Jurkat, Clone E6-1 (cell line): ENCODE results near the gene ANKUB1.

ENCODE experiments used
- DNase-seq: peaks from one replicate; pipeline ENCODE4 v3.0.0-alpha.2; 2011; ENCODE audit warnings: low read depth, low spot score
- H3K4me3 ChIP-seq: 2 replicates; pipeline ENCODE4 v1.5.1; 2011; ENCODE audit warnings: mild to moderate bottlenecking, low read length, control low read depth, moderate library complexity

The ANKUB1 gene

GRCh38 chr3:149770246-149770645, 22.1 kb downstream of the ANKUB1 start:
- DNase-seq = no peak
- H3K4me3 ChIP-seq = no peak overlapping the region

DNA sequence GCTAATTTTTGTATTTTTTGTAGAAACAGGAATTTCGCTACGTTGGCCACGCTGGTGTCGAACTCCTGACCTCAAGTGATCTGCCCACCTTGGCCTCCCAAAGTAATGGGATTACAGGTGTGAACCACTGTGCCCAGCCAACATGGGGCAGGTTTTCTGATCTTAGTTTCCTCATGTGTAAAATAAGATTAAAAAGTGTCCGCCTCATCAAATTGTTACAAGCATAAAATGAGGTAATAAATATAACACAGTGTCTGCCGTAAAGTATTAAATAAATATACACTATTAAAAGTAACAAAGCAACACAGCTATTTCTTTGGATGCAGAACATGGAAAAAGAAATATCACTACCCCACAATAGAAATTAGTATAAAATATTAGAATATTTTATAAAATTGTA, 23.6 kb downstream of the ANKUB1 start:
- H3K4me3 ChIP-seq = no peak overlapping the region
- no peak for DNase-seq

DNA sequence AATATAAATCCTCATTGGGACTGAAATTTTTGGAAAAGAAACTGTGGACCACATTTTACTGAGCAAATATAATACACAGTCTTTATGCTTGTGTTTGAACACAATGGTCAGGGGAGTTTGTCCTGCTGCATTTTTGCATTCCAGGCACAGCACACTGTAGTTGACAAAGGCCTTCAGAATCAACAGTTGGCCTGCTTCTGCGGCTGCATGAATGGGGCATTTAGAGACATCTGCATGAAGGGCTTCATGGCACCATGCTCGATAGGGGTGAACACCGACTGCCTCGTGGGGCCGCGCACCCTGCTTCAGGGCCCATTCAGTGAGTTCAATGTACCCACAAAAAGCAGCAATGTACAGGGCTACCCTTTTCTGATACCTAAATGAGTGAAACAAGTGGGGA, 24.6 kb downstream of the ANKUB1 start:
- DNase-seq = no peak
- H3K4me3 ChIP-seq = no peak overlapping the region

GRCh38 chr3:149765762-149766334, 26.5 kb downstream of the ANKUB1 start:
- DNase-seq = peak; percentile 8
- no peak overlapping the region for H3K4me3 ChIP-seq

GRCh38 chr3:149764302-149764701, 28.1 kb downstream of the ANKUB1 start:
- H3K4me3 ChIP-seq = no peak overlapping the region
- DNase-seq = no peak

DNA sequence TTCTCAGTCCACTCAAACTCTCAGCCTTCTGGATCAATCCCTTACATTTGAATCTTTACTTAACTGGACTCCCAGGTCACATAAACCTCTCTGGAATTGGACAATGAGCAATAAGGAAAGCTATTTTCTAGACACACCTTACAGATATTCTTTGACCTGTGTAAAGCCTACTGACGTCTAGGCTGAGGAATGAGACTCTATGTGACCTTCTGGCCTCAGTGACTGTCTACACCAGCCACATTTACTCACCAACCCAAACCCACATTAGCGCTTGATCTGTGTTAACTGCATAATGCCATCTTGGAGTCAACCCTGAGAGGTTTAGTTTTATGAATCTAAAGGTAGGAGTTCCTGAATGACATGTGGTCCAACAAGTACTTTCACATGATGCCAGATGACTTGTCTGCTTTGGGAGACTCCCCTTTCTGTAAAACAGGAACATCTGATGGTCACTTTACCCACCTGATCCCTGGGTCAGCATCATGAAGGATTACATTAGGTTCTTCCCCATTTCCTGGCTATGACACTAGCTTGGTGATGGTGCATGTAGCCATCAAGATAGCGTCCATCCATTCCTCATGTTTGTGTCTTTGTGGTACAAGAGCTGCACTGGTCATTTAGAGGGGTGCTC, 28.7 kb downstream of the ANKUB1 start:
- H3K4me3 ChIP-seq = no peak overlapping the region
- no peak for DNase-seq

GRCh38 chr3:149753717-149754116, 38.6 kb downstream of the ANKUB1 start:
- H3K4me3 ChIP-seq = no peak overlapping the region
- no peak for DNase-seq

GRCh38 chr3:149752788-149753136, 39.6 kb downstream of the ANKUB1 start:
- no peak for DNase-seq
- peak overlapping the region; percentile 79 for H3K4me3 ChIP-seq

- peak; percentile 83 for DNase-seq
- peak within 1 kb of the TSS; percentile 79 for H3K4me3 ChIP-seq
Measured at GRCh38 chr3:149752051-149752787, 40.1 kb downstream of the ANKUB1 start, which contains the start of gene COMMD2. Gene COMMD2 (minus strand): TSS chr3:149752489. CDS start chr3:149752444, 45 bp downstream.

DNA sequence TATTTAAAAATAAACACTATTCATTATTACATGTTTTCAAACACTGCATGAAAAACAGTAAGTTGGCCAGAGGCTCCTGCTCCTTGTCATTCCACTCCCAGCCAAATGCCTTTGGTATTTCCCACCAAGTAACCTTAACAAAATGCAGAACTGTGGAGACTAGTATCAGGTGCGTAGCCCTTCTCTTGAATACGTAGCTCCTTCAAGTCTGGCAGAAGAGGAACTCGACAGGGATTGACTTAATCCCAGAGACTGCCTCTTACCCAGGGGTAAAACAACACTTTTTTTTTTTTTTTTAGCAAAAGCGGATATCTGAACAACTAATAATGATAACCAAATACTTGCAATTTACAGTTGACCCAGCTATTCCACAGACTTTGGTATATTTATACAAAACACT, 40.8 kb downstream of the ANKUB1 start:
- H3K4me3 ChIP-seq = peak overlapping the region; percentile 79
- DNase-seq = no peak

DNA sequence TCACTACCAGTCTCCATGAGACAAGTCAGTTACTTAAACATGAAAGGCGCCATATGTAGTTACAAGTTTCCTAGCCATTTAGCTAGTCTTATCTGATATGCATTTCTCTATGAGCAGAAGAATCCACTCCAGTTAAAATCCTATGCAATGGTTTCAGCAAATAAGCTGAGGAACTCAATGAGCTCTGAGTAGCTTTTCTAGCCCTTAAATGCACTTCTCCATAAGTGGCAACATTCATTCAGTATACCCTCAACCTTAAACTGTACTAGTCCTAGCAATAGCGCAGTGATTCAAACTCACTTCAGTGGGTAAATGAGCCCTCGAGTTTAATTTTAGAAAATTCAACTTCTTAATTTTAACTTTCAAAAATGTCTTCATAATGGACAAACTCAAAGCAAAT, 47.7 kb downstream of the ANKUB1 start:
- DNase-seq = no peak
- no peak overlapping the region for H3K4me3 ChIP-seq

DNA sequence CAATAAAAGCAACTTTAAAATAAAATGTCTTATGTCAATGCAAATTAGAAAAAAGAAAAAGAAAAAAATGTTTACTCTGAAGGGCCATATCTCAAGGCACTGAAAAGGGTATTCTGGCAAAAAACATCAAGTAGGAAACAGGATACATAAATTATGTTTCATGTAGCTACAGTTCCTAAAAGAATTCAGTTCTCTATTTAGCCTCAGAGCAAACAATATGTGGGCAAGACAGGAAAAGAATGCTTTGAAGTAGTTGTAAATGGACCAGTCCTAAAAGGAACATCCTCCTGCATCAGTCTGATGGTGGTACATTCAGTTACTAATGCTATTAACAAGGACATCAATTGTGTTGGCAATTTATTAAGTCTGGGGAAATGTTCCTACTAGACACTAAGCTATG, 48.2 kb downstream of the ANKUB1 start:
- H3K4me3 ChIP-seq = no peak overlapping the region
- no peak for DNase-seq

DNA sequence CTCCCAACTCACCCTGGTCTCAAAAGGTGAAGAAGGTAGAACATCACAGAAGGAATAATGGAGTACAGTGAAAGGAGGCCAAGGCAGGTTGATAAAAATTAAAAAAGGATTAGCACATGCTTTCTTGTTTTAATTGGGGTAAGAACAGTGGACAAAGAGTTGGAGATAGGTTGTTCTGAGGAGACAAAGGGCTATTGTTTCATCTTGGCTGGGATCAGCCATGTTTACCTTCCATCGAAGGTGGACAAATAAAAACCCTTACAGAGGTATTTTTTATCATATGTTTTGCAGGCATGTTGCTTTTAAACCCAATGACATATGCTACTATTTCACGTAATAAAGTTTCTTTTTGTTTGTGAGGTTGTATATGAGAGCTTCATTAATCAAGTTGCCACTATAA, 53.0 kb downstream of the ANKUB1 start:
- no peak overlapping the region for H3K4me3 ChIP-seq
- DNase-seq = no peak

DNA sequence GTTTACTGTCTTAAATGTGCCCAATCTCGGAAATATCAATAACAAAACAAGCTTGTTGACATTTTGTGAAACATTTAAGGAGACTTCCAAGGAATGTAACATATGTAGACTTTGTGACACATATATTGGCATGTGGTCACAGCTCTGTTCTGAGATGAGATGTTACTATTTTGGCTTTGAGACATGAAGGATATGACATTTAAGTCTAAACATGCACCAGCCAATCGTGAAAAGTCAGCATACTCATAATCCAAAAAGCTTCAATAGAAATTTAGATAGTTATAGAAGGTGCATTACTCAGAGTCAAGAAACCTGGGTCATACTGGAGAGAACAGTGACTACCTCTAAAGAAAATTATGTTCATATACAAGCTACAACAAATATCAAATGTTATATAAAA, 53.5 kb downstream of the ANKUB1 start:
- DNase-seq = no peak

DNA sequence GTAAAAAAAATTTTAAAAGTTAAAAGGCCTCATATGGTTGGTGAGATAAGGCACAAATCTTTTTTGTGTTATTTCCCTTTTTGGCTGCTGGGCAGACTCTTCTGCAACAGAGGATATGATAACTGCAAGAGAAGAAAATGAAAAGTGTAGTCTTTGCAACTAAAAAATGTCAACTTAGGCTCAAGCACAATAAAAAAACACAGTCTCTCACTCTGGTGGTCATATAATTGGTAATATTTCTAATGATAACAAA, 55.5 kb downstream of the ANKUB1 start:
- no peak for DNase-seq
- H3K4me3 ChIP-seq = no peak overlapping the region

More for the DNA sequence above, 53.5 kb downstream of the ANKUB1 start:
- H3K4me3 ChIP-seq = no peak overlapping the region

DNA sequence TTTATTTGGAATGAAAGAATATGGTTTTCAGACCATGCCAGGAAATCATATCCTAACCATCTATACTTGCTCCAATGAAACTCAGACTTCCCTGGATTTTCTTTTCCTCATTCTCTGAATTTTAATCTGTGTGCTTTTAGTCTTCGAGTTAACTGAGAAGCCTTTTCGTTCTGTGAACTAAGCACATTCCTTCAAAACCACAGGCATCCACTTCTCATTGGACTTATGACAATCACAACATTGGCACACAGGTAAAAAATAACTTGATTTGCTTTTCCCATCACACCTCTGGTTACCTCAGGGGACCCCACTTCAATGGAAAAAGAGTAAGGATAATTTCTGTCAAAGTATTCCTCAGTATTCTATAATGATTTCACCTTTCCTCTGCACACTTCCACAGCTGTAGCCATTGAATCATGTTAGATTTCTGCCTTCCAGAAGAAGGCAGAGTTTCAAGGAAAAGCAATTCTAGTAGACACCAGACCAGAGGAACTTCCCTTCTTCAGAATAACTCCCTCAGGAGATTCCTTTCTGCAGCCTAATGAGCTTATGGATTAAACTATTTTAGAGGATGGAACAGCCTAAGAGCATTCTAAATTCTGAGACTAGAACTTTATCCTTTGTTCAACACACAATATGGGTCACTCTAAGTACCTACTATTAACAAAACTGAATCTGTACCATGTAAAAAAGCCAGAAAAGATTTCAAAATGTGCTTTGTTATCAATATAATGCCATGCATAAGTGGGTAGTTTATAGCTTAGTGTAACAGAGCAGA, 56.0 kb downstream of the ANKUB1 start:
- H3K4me3 ChIP-seq = no peak overlapping the region
- no peak for DNase-seq

GRCh38 chr3:149732234-149732633, 60.1 kb downstream of the ANKUB1 start:
- no peak overlapping the region for H3K4me3 ChIP-seq
- no peak for DNase-seq

DNA sequence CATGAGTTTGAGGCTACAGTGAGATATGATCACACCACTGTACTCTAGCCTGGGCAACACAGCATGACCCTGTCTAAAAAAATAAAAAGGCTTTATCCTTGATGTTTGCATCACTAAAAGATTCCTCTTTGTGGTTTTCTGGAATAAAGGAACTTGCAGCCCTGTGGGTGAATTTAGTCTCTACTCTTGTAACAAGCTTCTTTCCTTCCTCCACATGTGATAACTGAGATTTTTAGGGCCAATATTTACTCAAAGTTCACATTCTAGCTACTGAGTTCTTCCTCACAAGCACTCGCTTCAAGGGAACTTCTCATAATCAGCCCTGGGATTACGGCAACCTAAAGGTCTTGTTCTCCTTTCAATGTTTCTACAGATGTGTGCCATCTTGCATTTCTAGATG, 64.7 kb downstream of the ANKUB1 start:
- no peak overlapping the region for H3K4me3 ChIP-seq
- DNase-seq = no peak

DNA sequence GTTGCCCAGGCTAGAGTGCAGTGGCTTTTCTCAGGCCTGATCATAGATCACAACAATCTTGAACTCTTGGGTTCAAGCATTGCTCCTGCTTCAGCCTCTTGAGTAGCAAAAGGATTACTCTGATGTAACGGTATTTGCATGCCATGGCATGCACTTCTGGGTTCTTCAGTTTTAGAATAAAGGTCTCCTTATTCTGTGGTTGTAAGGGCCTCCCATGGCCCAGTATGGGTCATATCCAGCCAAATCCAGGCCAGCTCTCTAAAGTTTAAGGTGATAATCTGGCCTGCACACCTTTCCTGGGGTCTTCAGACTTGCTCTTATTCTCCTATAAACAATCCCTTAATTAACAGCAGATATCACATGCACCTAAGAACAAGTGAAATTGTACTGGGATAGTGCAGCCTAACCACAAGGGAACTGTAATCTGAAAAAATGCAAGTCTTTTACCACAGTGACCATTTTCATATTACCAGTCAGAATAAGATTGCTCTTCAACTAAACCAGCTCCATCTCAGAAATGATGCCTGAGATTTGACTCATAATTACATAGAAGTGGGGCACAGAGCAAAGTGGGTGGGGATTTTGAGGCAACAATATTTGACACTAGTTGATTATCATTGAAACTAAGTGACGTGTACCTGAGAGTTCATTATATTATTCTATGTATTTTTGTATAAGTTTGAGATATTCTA, 65.5 kb downstream of the ANKUB1 start:
- no peak for DNase-seq
- no peak overlapping the region for H3K4me3 ChIP-seq

GRCh38 chr3:149723781-149724180, 68.6 kb downstream of the ANKUB1 start:
- H3K4me3 ChIP-seq = no peak overlapping the region
- no peak for DNase-seq
